CD1c-positive myeloid dendritic cell (primary cell): Measurements from ENCODE around the gene BAX.
A peak's percentile ranks its signal among the peaks of the same experiment; 100 is the strongest.

ENCODE experiments used
- DNase-seq: peaks from one replicate; pipeline ENCODE4 v3.0.0-alpha.2; 2016; ENCODE audit errors: extremely low spot score

The BAX gene

DNA sequence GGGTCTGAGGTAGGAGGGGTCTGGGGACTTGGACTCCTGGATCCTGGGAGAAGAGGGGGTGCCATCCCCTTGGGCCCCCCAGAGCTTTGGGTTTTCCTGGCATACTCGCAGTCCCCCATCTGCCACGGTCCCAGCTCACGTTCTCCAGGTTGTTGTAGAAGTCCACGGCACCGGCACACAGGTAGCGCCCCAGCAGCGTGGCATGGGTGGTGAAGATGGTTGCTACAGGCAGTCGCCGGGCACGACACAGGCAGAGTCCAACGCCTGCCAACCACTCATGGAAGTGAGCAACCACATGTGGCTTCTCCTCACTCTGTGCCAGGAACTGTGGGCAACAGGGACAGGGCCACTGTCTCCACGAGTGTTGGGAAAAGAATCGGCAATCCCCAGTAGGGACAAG is 31.0 kb downstream of the BAX start:
- DNase-seq = no peak

DNA sequence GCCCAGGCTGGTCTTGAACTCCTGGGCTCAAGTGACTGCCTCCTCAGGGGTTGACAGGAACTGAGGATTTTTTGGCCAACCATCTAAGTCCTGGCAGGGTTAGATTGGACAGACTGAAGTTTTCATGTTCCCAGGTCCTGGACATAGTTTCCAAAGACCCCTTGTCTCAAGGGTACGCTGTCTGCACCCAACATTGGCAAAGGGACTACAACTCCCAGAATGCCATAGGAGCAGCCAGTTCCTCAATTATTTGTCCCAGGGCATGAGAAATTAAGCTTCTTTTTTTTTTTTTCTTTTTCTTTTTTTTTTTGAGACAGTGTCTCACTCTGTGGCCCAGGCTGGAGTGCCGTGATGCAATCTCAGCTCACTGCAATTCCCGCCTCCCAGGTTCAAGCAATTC is 31.5 kb downstream of the BAX start:
- DNase-seq = no peak

DNA sequence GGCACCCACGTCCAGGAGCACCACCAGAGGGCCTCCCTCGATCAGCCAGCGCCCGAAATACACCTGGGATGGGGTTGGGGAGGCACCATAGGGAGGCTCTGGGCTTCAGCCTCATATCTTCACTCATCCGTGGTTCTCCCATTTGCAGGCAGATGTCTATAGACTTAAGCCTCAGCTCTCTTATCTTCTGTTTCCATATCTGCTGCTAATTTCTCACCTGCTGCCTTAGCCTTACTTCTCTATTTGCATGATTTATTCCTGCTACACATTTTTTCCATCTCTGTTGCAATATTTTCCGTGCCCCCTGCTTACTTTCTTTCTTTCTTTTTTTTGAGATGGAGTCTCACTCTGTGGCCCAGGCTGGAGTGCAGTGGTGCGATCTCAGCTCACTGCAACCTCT is 32.6 kb downstream of the BAX start:
- no peak for DNase-seq

DNA sequence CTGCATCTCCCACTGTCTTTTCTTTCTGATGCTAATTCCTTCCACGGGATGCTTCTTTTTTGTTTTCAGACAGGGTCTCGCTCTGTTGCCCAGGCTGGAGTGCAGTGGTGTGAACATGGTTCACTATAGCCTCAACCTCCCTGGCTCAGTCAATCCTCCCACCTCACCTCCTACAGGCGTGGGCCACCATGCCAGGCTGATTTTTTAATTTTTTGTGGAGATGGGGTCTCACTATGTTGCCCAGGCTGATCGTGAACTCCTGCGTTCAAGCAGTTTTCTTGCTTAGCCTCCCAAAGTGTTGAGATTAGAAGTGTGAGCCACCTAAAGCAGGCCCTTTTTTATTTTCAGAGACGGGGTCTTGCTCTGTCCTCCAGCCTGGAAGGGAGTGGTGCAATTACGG is 33.6 kb downstream of the BAX start:
- no peak for DNase-seq

DNA sequence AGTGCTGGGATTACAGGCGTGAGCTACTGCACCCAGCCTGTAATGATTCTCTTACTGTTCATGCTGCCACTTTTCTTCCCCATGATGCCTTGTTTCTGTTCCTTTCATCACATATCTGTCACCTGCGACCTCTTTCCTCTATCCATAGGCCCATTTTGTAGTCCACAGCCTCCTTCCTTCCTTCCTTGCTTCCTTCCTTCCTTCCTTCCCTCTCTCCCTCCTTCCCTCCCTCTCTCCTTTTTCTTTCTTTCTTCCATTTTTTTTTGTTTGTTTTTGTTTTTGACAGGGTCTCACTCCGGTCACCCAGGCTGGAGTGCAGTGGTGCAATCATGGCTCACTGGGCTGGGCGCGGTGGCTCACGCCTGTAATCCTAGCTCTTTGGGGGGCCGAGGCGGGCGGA is 34.2 kb downstream of the BAX start:
- no peak for DNase-seq

DNA sequence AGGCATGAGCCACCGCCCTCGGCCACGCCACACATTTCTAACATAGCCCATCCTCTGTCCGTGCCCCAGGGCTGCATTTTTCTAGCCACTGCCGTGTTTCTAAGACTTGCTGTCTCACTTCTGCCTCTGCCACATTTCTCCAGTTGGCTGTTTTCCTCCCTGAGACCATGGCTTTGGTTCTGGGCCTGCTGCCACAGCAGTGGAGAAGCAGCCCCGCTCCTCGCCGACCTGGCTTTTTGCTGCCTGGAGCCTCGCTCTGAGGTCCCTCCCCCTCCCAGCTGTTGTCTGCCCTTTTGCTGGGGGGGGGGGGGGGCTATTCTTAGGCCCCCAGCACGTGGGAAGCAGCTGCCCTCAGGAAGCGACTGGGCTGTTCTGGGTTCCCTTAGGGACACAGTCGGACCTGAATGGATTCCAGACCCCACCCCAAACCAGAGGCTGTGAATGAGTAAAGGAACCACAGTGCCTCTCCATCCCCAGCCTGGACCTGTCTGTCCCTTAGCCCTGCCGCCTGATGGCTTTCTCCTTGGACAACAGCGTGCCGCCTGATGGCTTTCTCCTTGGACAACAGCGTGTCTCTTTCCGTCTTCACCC is 35.1 kb downstream of the BAX start:
- no peak for DNase-seq

DNA sequence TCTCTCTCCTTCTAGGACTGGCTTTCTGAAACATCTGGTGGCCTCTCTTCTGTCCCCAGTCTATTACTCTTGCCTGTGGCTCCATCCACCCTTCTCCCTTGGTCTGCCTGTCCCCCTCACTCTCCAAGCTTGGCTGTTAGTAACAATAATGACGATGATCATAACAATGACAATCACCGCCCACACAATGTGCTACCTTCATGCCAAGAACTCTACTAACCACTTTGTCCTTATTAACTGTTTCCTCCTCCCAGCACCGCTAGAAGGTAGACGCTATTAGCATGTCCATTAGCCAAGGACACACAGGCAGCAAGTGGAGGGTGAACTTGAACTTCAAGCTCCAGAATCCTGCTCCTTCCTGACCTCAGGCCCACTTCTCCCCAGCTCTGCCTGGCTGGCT is 35.7 kb downstream of the BAX start:
- no peak for DNase-seq

DNA sequence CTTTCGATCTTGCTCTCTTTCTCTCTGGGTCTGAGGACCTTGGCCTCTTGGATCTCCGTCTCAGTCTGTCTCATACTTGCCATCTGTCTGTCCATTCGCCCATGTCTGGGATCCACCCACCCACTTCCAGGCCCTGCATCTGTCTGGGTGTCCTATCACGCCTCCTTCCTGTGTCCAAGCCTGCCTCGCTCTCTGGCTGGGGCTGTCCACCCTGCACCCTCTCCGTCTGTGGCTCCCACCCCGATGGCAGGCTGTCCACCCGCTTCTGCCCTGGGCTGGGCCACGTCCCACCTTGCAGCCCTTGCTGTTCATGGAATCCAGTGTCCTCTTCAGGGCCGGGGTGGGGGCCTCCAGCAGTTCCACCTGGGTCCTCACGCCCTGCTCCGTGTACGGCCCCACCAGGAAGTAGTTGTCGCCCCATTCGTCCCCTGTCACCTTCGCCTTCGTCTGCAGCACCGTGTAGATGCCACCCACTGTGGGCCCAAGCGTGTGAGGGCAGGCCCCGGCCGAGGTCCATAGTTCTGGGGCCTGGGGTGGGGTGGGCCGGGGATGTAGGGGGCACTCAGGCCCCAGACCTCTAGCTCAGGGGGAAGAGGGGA is 36.4 kb downstream of the BAX start:
- no peak for DNase-seq

DNA sequence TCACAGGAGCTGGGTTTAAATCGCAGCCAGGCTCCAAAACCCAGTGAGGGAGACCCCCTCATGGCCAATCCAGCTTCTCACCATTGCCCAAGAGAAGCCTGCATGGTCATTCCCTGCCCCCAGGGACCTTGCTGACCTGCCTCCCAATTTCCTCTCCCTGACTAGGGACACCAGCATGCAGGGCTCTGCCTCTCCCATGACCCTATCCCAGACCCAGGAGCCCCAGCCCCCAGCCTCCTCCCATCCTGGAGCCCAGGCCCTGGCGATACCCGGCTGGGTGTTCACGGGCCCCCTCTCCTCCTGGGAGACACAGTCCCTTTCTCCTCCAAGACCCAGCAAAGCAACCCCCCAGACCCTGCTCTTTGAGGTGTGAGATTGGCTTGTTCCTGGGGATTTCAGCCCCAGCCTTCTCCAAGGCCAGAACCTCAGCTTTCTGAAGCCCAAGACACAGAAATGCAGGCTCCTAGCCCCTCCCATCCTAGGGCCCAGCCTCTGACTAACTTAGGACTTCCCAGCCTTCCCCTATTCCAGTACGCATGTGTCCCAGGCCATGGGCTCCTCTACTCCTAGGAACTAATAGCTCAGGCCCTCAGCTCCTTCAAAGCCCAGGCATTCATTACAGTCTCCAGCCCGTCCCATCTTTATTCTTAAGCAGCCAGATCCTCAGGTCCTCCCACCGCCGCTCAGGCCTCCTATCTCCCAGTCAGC is 37.4 kb downstream of the BAX start:
- DNase-seq = peak; percentile 69

DNA sequence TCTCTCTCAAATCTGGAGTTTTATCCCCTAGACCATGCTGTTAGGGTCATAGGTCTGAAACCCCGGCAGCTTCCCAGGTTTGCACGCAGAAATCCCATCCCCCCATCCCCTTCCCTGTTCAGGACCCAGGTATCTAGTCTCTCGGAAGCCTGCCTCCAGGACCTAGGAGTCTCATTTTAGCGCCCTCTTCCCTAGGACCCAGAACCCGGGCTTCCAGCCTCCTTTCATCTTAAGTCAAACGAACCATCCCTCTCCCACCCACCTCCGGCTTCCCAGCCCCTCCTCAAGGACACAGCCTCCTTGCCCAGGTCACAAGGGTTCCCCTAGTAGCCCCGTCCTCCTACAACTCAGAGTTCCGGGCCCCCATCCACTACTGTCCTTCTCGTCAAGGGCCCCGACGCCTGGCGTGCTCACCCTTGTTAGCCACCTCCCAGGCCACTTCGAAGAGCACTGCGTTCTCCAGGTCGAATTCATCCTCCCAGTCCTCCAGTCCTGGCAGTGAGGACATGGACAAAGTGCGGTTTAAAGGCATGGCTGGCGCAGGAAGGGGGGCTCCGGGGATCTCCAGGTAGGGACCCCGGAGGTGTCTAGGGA is 38.0 kb downstream of the BAX start:
- DNase-seq = no peak

DNA sequence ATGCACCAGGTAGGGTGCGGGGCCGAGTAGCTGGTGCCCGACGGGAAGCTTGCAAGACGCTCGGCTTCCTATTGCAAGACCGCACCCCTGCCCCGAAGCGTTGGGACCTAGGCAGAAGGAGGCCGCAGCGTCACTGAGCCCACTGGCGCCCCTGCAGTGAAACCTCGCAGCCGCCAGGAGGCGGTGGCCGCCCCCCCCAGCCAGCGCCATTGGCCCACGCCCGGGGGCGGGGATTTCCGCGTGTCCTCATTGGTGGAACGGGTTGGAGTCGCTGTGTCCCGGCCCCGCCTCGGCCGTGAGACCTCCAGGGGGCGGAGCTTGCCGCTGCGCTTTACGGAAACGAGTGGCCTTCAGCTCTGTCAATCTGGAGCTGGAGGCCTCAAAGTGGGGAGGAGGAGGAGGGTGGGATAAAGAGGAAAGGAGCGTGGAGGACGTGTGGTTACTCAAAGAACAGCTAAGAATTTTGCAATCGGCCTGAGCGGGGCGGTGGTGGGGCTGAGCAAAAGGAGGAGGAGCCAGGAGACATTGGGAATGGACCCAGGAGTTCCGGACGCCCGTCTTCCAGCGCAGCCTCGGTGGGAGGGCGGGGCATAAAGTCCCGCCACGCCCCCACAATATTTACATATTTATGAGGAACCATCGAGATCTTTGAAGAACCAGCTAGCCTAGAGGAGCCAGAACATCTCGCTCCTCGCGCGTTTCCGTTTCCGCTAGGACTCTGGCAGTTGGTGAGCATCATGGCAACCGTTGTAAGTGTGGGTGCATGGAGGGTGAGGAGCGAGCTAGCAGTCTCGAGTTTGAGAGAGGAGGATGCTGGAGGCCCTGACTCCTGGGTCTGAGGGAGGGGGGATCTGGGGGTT is 38.7 kb downstream of the BAX start, which contains the start of the genes GYS1 and RUVBL2:
GYS1 (minus strand) TSS at position 135 of the 860 bp plus-strand sequence. CDS start 197 bp downstream, outside the sequence.
RUVBL2 (plus strand) TSS at position 713 of the 860 bp plus-strand sequence; CDS start at position 738, 25 bp downstream.
- DNase-seq = peak; percentile 100

DNA sequence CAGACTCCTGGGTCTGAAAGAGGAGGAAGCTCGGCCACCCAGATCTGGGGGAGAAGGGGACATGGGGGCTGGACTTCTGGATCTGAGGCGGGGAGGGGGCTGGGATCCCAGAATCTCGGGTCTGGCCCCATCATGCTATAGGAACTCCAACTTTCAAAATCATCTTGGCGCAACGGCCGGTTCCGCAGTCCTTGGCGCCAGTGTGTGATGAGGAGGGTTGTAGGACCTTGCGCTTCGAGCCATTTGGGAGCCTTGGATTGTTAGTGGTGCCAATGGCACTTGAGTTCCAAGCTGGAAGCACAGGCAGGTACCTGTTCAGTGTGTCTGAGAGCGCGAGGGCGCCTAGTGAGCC is 39.3 kb downstream of the BAX start:
- DNase-seq = no peak

DNA sequence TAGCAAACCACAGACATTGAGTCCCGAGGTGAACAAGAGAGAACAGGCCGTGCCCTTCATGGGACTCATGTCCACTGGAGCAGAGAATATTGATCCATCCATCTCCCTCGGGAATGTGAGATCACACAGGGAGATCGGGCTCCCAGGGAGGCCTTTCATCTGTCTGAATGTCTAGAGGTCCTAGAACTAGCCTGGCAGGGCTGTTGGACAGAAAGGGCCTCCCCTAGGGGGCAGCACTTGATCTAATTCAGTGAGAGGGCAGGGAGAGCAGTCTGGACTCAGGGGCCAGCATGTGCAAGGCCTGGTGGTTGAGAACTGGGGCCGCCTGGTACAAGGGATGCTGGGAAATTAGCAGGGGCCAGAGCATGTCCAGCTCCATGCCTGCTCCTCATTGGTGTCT is 43.3 kb downstream of the BAX start:
- peak; percentile 56 for DNase-seq

DNA sequence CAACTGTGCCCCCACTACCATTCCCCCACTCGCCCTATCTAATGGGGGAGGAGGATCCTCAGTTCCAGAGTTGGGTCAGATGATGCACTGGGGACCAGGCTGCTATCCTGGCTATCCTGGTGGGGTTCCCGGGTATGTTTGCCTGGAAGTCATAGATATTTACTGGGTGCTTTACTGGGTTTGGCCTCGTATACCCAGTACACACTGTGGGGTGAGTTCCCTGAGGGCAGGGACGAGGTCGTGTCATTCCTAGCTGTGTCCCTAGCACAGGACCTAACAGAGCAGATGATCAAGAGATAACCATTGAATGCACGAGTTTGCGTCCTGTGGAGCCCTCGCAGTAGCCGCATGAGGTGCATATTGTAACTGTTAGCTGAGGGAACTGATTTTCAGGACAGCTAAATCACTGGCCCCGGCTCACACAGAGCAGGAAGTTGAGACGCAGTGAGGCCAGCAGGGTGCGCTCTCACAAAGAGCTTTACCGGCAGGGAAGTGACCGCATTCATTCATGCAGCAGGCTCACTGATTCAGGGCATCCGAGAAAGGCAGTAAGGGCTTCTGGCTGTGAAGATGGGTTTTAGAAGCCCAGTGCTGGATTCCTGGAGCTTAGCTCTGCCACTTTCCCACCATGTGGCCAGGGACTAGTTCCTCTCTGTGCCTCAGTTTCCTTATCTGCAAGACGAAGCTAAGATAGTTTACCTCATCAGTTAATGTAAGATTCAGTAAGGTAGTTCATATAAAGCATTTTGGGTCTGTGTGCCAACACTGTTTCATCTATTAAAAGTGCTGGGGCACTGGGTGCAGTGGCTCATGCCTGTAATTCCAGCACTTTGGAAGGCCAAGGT is 45.0 kb downstream of the BAX start:
- DNase-seq = peak; percentile 71

DNA sequence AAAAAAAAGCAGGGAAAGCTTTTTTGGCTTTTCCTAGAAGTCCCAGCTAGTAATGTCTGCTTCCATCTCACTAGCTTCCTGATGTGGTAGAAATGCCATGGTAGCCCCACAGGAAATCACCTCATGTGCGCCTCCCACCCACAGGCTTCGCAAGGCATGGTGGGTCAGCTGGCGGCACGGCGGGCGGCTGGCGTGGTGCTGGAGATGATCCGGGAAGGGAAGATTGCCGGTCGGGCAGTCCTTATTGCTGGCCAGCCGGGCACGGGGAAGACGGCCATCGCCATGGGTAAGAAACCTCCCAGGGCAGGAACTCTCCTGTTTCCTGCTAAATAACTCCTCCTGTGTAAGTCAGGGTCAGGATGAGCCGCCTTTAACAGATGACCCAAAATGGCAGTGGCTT is 49.5 kb downstream of the BAX start:
- no peak for DNase-seq

DNA sequence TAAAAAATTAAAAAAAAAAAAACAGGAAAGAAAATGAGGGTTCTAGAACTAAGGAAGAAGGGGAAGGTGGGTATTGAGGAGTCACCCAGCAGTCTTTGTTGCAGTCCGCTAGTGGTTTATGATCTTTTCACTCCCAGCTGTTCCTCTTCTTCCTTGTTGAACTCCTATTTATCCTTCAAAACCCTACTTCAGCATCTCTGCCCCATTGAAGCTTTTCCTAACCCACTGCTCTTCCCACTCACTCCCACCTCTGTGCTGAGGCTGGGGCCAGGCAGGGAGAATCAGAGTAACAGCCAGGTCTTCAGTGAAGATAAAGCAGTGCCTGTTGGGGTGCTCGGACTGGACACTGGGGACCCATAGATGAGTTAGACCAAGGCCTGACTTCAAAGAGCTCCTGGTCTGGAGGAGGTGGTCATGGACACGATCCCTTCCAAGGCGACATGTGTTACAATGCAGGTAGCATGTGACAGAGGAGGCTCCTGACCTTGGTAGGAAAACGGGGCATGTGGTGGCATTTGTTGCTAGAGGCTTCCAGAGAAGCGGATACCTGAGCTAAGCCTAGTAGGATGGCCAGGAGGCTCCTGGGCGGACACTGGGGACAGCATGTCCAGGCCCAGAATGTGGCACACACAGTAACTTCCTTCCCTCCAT is 50.4 kb downstream of the BAX start:
- DNase-seq = no peak

DNA sequence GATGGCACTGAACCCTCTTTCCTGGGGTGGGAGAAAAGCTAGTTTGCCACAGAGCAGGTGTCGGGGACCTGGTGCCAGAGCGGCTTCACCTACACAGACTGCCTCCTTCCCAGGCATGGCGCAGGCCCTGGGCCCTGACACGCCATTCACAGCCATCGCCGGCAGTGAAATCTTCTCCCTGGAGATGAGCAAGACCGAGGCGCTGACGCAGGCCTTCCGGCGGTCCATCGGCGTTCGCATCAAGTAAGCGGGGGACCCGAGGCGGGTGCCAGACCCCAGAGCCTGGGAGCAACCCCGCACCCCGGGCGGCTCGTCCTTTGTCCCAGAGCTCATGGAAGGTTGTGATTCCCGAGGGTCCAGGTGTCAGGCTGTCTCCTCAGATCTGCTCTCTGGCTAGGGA is 52.2 kb downstream of the BAX start:
- no peak for DNase-seq

DNA sequence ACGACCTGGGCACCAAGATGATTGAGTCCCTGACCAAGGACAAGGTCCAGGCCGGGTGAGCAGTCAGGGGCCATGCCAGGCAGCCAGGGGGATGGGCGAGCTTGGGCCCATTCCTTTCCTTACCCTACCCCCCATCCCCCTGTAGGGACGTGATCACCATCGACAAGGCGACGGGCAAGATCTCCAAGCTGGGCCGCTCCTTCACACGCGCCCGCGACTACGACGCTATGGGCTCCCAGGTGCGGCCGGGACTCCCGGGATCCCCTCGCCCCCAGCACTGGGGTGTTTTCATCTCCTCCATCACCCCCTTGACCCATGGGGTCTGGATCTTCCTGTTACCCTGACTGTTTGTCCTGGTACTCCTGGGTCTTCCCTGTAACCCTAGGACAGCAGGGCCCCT is 55.2 kb downstream of the BAX start:
- DNase-seq = no peak

DNA sequence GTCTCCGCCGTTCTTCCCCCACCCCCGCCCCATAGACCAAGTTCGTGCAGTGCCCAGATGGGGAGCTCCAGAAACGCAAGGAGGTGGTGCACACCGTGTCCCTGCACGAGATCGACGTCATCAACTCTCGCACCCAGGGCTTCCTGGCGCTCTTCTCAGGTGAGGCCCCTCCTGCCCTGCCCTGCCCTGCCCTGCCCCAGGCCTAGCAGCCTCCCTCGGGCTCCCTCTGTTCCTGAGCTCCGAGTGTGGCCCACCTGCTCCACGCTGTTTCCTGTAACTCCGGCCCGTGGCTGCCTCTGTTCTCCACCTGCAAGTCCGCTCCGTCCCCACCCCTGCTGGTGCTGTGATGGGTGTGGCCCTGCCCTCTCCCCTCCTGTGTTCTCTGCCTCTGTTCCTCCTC is 55.8 kb downstream of the BAX start:
- no peak for DNase-seq

DNA sequence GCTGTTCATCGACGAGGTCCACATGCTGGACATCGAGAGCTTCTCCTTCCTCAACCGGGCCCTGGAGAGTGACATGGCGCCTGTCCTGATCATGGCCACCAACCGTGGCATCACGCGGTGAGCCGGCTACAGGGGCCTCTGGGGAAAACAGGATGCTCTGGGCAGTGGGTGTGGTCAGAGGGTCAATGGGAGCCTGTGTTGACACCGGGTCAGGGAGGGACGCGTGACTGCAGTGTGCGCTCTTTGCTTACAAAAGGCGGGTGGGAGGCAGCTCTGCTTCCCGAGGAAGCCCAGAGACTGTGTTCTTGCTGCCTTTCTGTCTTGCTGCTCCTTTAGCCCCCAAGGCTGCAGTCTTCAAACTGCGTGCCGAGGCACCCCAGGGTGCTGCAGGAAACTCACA is 56.5 kb downstream of the BAX start:
- no peak for DNase-seq
